ENCODE results near the gene MAPK12.

MAPK12 gene

DNA sequence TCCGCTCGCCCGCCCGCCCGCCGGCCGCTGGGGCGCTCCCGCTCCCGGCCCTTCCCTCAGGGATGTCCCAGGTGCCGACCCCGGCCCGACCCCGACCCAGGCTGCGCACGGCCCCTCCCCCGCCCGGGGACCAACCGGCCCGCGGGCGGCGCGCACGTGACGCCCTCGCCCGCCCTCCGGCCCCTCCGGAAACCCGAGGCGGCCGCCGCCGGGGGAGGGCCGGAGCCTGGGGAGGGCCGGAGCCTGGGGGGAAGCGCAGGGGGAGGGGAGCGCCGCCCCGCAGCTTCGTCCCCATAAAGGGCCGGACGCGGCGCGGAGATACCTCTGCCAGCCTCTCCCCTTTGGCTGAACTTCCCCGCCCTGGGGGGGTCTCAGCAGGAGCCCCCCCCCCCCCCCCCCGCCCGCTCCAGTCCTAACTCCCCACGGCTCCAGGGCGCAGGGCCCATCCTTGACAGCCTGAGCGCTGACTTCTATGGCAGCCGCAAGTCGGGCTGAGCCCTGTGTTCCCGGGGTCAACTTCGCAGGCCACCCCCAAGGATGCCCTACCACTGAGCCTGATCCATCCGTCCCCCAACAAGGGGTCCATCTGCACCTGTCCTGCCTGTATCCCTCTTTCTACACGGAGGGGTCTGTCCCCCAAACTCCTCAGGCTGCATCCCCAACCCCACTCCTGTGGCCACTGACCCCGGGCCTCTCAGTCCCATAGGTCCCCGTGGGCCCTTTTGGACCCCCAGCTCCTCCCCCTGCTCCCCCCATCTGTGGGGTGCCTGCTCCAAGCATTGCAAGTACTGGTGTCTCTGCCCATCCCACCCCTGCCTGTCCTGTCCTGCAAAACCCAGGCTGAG is at the start of gene MAPK12:
MAPK12 (minus strand) TSS at position 69 of the 845 bp plus-strand sequence. CDS start 174 bp downstream, outside the sequence.
- DNase-seq (ENCODE audit: low read depth in 2 of 2) = no peak

GRCh38 chr22:50310949-50311444 is 49.5 kb upstream of the MAPK12 start:
- no peak for DNase-seq (ENCODE audit: low read depth in 2 of 2)

GRCh38 chr22:50310031-50310722 is 48.7 kb upstream of the MAPK12 start:
- DNase-seq (ENCODE audit: low read depth in 2 of 2) = no peak

DNA sequence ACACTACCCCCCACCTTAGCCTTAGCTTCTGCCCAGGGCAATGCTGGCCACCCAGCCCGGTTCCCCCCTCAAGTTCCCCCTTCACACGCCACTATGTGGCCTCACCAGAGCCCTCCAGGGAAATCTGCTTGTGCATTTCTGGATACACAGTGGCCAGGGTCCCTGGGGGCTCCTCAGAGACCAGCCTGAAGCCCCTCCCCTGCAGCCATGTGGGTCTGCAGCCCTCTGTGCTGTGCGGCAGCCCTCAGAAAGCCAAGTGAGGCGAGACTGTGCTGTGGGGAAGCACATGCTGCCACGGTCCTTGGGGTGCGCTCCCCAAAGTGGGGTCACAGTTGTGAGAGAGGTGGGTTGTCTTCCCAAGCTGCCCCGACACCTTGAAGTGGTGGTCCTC is 48.1 kb upstream of the MAPK12 start:
- DNase-seq (ENCODE audit: low read depth in 2 of 2) = no peak

GRCh38 chr22:50308986-50309600 is 47.6 kb upstream of the MAPK12 start:
- no peak for DNase-seq (ENCODE audit: low read depth in 2 of 2)

GRCh38 chr22:50308597-50308935 is 47.1 kb upstream of the MAPK12 start:
- no peak for DNase-seq (ENCODE audit: low read depth in 2 of 2)

- DNase-seq (ENCODE audit: low read depth in 2 of 2) = no peak
Observed at GRCh38 chr22:50307890-50308596, 46.6 kb upstream of the MAPK12 start.

- DNase-seq (ENCODE audit: low read depth in 2 of 2) = no peak
Observed at GRCh38 chr22:50306753-50307749, 45.6 kb upstream of the MAPK12 start, which contains the start of gene PLXNB2. PLXNB2 (minus strand) TSS chr22:50307646; CDS start chr22:50290584, 17,062 bp downstream.

- DNase-seq (ENCODE audit: low read depth in 2 of 2) = no peak
Observed at GRCh38 chr22:50305923-50306566, 44.6 kb upstream of the MAPK12 start.

DNA sequence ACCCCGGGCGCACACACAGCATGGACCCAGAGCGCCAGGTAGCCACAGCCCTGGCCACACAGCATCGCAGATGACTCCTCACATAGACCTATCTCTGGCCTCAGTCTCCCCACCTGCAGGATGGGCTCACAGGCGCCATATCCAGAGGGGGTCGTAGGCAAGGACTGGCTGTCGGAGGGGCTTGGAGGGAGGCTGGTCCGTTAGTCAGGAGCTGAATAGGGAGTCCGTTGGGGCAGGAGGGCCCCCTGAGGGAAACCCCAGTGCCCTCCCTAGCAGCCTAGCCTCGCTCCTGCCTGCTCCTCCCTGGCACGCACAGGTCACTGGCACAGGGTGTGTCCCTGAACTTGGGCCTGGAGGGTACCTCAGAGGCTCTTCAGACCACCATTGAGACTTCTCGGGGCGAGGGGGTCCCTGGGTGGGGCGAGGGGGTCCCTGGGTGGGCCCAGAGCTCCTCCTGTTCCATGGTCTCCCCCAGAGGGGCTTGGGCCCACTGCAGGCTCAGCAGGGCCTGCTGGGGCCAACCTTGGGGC is 44.0 kb upstream of the MAPK12 start:
- no peak for DNase-seq (ENCODE audit: low read depth in 2 of 2)

DNA sequence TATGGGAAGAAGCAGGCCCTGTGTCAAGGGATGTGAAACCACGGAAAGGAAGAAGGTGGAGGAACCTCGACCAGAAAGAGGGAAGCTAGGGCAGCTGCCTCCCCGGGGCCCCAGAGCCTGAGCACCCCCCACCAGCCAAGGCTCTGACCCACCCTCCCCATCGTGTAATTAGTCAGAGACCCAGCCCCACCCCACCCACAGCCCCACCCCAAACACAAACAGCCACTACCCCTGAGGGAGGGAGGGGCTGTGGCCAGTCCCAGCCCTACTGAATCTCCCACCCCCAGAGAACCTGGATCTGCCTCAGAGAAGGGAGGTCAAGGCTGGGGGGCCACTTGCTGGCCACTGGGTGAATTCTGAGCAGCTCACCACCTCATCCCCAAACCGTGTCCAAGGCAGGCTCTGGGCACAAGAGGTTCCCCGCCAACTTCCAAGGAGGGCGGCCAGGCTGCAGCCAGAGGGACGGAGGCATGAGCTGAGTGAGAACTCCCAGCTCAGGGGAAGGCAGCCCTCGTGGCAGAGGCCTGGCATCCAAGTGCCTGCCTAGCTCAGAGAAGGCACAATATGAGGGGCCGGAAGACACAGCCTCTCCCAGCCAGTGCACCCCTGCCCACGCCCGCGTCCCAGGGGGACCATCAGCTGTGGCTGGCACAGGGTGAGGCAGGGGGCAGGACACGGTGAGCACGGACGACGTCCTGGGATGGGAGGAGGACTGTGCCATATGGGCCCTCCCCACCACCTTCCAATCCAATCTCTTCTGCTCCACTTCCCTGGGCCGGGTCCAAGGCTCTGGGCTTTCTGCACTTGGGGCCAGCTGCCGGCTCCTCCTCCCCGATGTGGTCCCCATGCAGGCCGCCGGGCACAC is 43.3 kb upstream of the MAPK12 start:
- DNase-seq (ENCODE audit: low read depth in 2 of 2) = no peak

DNA sequence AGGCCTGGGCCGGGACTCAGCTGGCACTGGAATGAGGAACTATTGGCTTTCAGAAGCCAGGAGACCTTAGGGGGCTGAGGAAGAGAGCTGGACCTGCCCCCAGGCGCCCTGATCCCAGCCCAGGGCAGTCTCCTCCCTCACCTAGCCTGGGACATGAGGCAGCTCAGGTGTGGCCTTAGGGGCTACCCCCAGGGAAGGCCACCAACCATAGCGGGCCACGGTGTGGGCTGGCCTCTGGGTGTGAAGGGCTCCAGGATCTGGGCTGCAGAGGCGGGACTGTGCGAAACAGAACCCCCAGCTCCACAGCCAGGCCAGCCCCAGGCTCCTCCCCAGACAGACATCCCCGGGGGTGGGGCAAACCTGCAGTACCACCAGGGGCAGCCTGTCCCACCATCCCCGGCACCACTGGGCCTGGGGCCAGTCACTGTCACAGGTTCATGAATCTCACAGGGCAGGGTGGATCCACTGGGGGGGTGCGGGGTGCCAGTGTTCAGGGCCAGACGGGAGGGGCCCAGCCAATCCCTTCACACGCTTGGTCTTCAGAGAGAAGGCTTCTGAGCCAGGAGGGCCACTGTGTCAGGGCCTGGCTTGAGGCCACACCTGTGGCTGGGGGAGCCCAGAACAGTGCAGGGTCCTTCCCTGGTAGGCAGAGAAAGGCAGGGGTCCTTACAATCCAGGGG is 42.5 kb upstream of the MAPK12 start:
- DNase-seq (ENCODE audit: low read depth in 2 of 2) = no peak

DNA sequence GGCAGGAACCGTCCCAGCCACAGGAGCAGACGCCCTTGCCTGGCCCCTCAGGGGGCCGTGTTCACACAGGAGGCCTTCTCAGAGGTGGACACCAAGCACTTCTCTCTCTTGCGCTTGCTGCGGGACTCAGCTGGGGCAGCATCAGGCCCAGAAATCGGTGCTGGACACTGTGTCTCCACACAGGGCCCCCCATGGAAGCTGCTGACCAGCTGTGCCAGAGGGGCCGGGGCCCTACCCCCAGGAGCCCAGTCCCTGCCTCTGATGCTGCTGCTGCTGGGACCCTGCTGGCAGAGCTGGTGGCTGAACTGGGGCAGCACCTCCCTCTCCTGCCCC is 42.0 kb upstream of the MAPK12 start:
- DNase-seq (ENCODE audit: low read depth in 2 of 2) = no peak

DNA sequence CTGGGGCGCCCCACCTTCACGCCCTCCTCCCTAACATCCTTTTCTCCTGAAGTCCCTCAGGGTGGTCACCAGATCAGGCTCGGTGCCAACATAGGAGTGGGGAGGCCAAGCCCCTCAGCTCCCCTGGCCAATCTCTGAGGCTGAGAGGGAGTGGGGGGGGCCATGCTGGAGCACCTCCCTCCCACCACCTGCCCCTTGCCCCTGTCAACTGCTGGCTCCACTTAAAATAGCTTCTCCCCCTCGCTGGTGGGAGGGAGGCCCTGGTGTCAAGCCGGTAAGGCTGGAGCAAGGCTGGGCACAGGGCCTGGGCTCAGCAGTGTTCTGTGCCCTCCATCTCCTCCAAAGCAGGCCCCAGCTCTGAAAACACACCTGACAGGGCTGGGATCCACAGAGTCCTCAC is 41.1 kb upstream of the MAPK12 start:
- no peak for DNase-seq (ENCODE audit: low read depth in 2 of 2)

- no peak for DNase-seq (ENCODE audit: low read depth in 2 of 2)
Observed at GRCh38 chr22:50302041-50302541, 40.6 kb upstream of the MAPK12 start.

DNA sequence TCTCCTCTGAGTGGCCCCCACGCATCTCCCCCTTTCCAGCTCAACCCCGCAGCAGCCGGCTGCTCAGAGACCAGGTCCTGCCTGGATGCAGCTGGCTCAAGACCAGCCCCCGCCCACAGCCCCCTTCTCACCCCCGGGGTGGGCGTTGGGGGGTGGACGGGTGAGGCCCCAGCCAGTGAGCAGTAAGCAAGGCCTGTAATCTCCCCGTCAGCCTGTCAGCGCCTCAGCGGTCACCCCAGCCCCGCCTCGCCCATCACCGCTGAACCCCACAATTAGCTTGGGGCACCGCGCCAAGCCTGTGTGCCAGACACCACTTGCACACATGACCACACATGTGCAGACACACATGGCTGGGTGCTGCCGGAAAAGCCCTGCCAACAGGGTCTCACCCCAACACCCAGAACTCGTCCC is 40.1 kb upstream of the MAPK12 start:
- DNase-seq (ENCODE audit: low read depth in 2 of 2) = no peak

- no peak for DNase-seq (ENCODE audit: low read depth in 2 of 2)
Observed at GRCh38 chr22:50300620-50301257, 39.3 kb upstream of the MAPK12 start.
